SK-N-SH treated with all-trans-retinoic acid at 6 μM for 48 hours (cell line): ENCODE data around the gene ADIPOR2.

Source experiments
- ATAC-seq: fragments of 200-7000 bp; cut with Tn5 transposase; 3 replicates; pipeline ENCODE4 v1.9.1; 2020; ENCODE audit warnings: mild to moderate bottlenecking, moderate library complexity
- ARNTL ChIP-seq: fragments of 450-650 bp; formaldehyde crosslinking; IDR thresholded peaks from 2 replicates; pipeline ENCODE4 v1.5.0; 2020; ENCODE audit warnings: low read depth, mild to moderate bottlenecking, moderate library complexity, borderline replicate concordance
- BACH2 ChIP-seq: fragments of 250-450 bp; sonication (Bioruptor Pico); IDR thresholded peaks from 2 replicates; pipeline ENCODE4 v1.9.0; 2021; ENCODE audit warnings: mild to moderate bottlenecking, borderline replicate concordance
- CREB5 ChIP-seq: fragments of 250-450 bp; sonication (Bioruptor Pico); IDR thresholded peaks from 2 replicates; pipeline ENCODE4 v1.5.1; 2020; ENCODE audit warnings: low read depth, mild to moderate bottlenecking, moderate library complexity
- CSRNP3 ChIP-seq: fragments of 250-450 bp; sonication (Bioruptor Pico); IDR thresholded peaks from 2 replicates; pipeline ENCODE4 v1.5.1; 2021; ENCODE audit warnings: mild to moderate bottlenecking, moderate library complexity
- ESRRG ChIP-seq: fragments of 250-450 bp; sonication (Bioruptor Pico); IDR thresholded peaks from 2 replicates; pipeline ENCODE4 v1.6.1; 2021; ENCODE audit warnings: mild to moderate bottlenecking
- GLIS3 ChIP-seq: fragments of 250-450 bp; sonication (Bioruptor Pico); IDR thresholded peaks from 2 replicates; pipeline ENCODE4 v1.5.0; 2020; ENCODE audit warnings: mild to moderate bottlenecking, moderate library complexity
- ISL1 ChIP-seq: fragments of 250-450 bp; sonication (Bioruptor Pico); IDR thresholded peaks from 2 replicates; pipeline ENCODE4 v2.1.2; 2022; ENCODE audit warnings: mild to moderate bottlenecking, moderate library complexity
- OSR1 ChIP-seq: fragments of 250-450 bp; sonication (Bioruptor Pico); IDR thresholded peaks from 2 replicates; pipeline ENCODE4 v1.8.0; 2022; ENCODE audit warnings: moderate library complexity, mild to moderate bottlenecking, inconsistent platforms
- PATZ1 ChIP-seq: fragments of 250-450 bp; sonication (Bioruptor Pico); IDR thresholded peaks from 2 replicates; pipeline ENCODE4 v1.8.0; 2020; ENCODE audit warnings: mild to moderate bottlenecking, moderate library complexity, borderline replicate concordance
- POU6F1 ChIP-seq: fragments of 250-450 bp; sonication (Bioruptor Pico); IDR thresholded peaks from 2 replicates; pipeline ENCODE4 v1.8.0; 2021; ENCODE audit warnings: low read depth, mild to moderate bottlenecking, moderate library complexity, borderline replicate concordance
- RARB ChIP-seq: fragments of 250-450 bp; sonication (Bioruptor Pico); IDR thresholded peaks from 2 replicates; pipeline ENCODE4 v1.8.0; 2021; ENCODE audit warnings: mild to moderate bottlenecking, moderate library complexity
- TCF4 ChIP-seq: fragments of 250-450 bp; sonication (Bioruptor Pico); IDR thresholded peaks from 2 replicates; pipeline ENCODE4 v1.8.0; 2021; ENCODE audit warnings: mild to moderate bottlenecking, moderate library complexity, borderline replicate concordance
- TOX ChIP-seq: fragments of 250-450 bp; sonication (Bioruptor Pico); IDR thresholded peaks from 2 replicates; pipeline ENCODE4 v1.8.0; 2021; ENCODE audit warnings: mild to moderate bottlenecking, moderate library complexity, borderline replicate concordance
- ZC3H10 ChIP-seq: fragments of 250-450 bp; sonication (Bioruptor Pico); IDR thresholded peaks from 2 replicates; pipeline ENCODE4 v1.5.1; 2021; ENCODE audit warnings: mild to moderate bottlenecking, moderate library complexity
- ZFP3 ChIP-seq: fragments of 250-450 bp; sonication (Bioruptor Pico); IDR thresholded peaks from 2 replicates; pipeline ENCODE4 v1.5.0; 2020; ENCODE audit warnings: mild to moderate bottlenecking, moderate library complexity
- ZFP30 ChIP-seq: fragments of 450-650 bp; formaldehyde crosslinking; IDR thresholded peaks from 2 replicates; pipeline ENCODE4 v1.5.0; 2022; ENCODE audit warnings: mild to moderate bottlenecking, moderate library complexity
- ZNF565 ChIP-seq: fragments of 450-650 bp; formaldehyde crosslinking; conservative IDR thresholded peaks from 2 replicates; pipeline ENCODE4 v1.5.0; 2020; ENCODE audit warnings: low read depth, mild to moderate bottlenecking, moderate library complexity
- ZNF70 ChIP-seq: fragments of 450-650 bp; formaldehyde crosslinking; IDR thresholded peaks from 2 replicates; pipeline ENCODE4 v1.5.0; 2020; ENCODE audit warnings: mild to moderate bottlenecking, moderate library complexity
- ZNF8 ChIP-seq: fragments of 450-650 bp; formaldehyde crosslinking; IDR thresholded peaks from 2 replicates; pipeline ENCODE4 v1.5.0; 2020; ENCODE audit warnings: mild to moderate bottlenecking, moderate library complexity

ADIPOR2 gene

GRCh38 chr12:1806301-1807086, 115.6 kb downstream of the ADIPOR2 start:
- no peak for ATAC-seq
- TF ChIP-seq TOX (CRISPR knock-in tag), result no peak
- no peak for TF ChIP-seq ESRRG (CRISPR knock-in tag)
- TF ChIP-seq CSRNP3 (CRISPR knock-in tag), result no peak
- TF ChIP-seq ARNTL (CRISPR knock-in tag), result no peak
- no peak for TF ChIP-seq ZFP3 (CRISPR knock-in tag)
- TF ChIP-seq OSR1 (CRISPR knock-in tag), result no peak
- no peak for TF ChIP-seq ZNF565 (CRISPR knock-in tag)
- no peak for TF ChIP-seq CREB5 (CRISPR knock-in tag)
- no peak for TF ChIP-seq TCF4 (CRISPR knock-in tag)
- TF ChIP-seq RARB (CRISPR knock-in tag), result no peak

- no peak for TF ChIP-seq ZNF565 (CRISPR knock-in tag)
- no peak for TF ChIP-seq ZNF8 (CRISPR knock-in tag)
- no peak for TF ChIP-seq PATZ1 (CRISPR knock-in tag)
- no peak for TF ChIP-seq CSRNP3 (CRISPR knock-in tag)
- no peak for TF ChIP-seq ZFP30 (CRISPR knock-in tag)
- no peak for TF ChIP-seq OSR1 (CRISPR knock-in tag)
- no peak for TF ChIP-seq CREB5 (CRISPR knock-in tag)
- TF ChIP-seq ZNF70 (CRISPR knock-in tag), result no peak
- no peak for TF ChIP-seq ESRRG (CRISPR knock-in tag)
- no peak for TF ChIP-seq POU6F1
- TF ChIP-seq, all 23 proteins: peak for 0
- ATAC-seq, result no peak
Observed at GRCh38 chr12:1807087-1807860, 116.4 kb downstream of the ADIPOR2 start.

- ATAC-seq, result no peak
- TF ChIP-seq PATZ1 (CRISPR knock-in tag), result no peak
- no peak for TF ChIP-seq ESRRG (CRISPR knock-in tag)
- no peak for TF ChIP-seq ZNF8 (CRISPR knock-in tag)
- TF ChIP-seq ZNF70 (CRISPR knock-in tag), result no peak
- no peak for TF ChIP-seq POU6F1
- no peak for TF ChIP-seq ZC3H10 (CRISPR knock-in tag)
- no peak for TF ChIP-seq CREB5 (CRISPR knock-in tag)
- TF ChIP-seq ISL1 (CRISPR knock-in tag), result no peak
- TF ChIP-seq BACH2 (CRISPR knock-in tag), result no peak
- TF ChIP-seq GLIS3 (CRISPR knock-in tag), result no peak
Observed at GRCh38 chr12:1808036-1808797, 117.3 kb downstream of the ADIPOR2 start.
